HuH-7.5 (cell line): Measurements from ENCODE around the gene SUSD5.

Experiments used
- DNase-seq: peaks from one replicate; pipeline ENCODE4 v3.0.0; 2011; ENCODE audit warnings: low spot score

SUSD5 gene

DNA sequence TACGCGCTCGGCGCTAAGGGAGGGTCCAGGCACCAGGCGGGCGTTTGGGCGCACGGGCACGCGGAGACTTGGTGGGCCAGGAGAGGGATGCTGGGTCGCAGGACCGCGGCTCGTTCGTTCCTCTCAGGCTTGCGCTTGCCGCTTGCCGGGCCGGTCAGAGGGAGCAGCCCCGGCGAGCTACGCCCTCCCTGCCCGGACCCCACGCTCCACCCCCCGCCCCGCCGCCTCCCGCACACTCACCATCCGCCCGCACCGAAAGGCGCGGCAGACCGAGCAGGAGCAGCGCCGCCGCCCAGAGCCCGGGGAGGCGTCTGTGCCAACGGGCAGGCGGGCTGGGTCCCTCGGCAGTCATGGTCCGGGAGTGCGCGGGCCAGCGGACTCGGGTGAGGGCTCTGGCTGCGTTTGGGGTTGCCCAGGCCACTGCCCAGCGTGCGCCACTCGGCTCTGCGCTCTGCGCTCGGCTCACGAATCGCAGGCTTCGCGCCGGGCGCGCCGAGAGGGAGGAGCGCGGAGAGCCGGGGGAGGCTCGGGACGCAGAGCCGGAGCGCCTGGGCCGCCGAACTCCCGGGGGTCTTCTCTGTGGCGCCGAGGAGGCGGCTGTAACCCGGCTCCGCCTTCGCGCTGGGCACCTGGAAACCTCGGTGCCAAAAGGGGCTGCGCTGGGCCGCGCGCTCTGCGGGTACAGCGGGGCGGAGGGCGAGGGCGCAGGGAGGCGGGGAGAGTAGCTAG, at the start of gene SUSD5:
Gene SUSD5, minus strand, starts transcription at position 365 of the 729 bp plus-strand sequence. Its CDS starts 13 bp downstream, at position 352.
- no peak for DNase-seq

DNA sequence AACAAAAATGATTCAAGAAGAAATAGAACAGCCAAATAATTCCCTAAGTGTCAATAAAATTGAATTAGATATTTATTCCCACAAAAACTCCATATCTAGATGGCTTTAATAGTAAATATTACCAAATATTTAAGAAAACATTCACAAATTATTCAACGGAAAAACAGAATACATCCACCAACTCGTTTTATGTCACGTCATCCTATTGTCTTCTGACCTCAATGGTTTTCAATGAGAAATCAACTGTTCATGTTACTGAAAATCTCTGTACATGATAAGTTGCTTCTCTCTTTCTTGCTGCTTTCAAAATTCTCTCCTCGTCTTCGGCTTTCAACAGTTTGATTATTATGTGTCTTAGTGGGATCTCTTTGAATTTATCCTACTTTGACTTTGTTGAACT, 41.5 kb upstream of the SUSD5 start:
- DNase-seq, result no peak

GRCh38 chr3:33256249-33256648, 37.6 kb upstream of the SUSD5 start:
- no peak for DNase-seq

GRCh38 chr3:33250712-33251111, 32.1 kb upstream of the SUSD5 start:
- DNase-seq, result no peak

GRCh38 chr3:33246786-33247185, 28.2 kb upstream of the SUSD5 start:
- no peak for DNase-seq

GRCh38 chr3:33240261-33240660, 21.7 kb upstream of the SUSD5 start:
- DNase-seq, result no peak

DNA sequence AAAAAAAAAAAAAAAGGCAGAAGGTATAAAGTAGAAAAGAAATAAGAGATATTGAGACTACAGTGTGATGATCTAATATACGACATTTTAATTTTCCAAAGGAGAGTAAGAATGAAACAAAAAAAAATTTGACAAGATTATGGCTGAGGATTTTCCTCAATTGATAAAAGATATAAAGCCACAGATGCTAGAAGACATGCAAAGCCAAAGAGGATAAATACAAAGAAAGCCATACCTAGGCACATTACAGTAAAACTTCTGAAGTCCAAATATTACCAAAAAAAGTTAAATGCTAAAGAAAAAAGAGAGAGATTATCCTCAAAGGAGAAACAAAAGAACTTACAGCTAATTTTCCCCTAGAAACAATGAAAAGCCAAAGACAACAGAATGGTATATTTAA, 20.3 kb upstream of the SUSD5 start:
- no peak for DNase-seq

GRCh38 chr3:33237439-33237838, 18.8 kb upstream of the SUSD5 start:
- no peak for DNase-seq

DNA sequence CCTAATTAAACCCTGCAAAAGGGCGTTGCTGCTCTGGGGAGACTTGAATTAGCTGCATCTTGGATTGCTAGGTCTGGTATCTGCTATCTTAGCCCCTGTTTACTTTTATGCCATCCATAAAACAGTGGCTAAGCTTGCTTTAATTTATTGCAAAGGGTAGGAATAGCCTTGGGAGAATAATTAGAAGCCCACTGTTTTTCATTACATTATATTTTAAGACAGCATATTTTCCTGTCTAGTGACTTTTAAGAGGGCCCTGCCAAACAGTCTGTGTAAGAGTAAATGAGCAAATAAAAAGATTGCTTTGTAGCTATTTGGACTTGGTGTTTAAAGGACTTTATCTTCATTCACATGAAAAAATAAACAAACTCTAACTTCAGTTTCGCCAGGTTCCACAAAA, 17.4 kb upstream of the SUSD5 start:
- no peak for DNase-seq

DNA sequence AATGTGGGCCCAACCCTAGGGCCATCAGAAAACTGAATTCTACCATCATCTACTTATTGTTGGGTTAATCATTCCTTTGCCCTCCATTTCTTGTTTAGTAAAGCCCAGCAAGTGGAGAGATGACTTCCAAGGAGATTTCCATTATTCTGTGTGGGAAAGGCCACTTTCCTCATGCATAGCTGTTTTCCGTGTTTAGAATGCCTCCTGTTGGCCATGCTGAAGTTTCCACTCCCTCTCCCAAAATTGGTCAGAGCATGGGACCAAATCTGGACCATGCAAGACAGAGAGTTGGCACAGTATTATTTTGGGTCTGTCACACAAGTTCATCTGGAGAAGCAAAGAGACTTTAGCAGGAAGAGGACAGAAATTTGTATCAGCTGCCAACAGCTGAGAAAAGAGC, 15.3 kb upstream of the SUSD5 start:
- no peak for DNase-seq

DNA sequence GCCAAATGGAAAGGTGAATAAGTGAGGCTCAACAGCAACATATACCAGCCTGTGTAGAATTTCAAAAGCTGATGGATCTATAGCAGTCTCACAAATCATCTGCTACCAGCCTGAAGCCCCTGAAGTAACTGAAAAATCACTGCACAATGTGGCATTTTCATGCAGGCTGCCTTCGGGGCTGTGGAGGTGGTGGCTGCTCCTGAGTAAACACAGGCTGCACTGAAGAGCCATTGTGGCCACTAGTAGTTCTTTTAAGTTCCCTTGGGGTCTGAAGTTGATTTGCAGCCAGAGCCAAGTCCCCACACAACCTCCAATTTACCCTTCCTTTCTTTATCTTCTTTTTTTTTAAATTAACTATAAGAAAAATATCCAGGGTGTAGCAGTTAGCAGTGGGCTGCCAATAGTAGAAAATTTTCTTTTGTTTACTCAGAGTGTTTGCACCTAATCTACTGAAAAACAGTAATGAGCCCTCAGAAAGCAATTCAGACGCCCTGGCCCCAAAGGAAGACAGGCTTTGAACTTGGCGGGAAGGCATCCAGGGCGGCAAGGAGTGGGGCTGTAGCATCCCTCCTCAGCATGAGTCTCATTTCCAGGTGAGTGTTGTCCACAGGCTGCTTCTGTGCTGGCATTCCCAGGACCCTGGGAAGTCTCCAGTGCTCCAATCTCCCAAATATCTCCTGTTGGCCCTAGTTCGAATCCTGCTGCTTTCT, 13.3 kb upstream of the SUSD5 start:
- no peak for DNase-seq

DNA sequence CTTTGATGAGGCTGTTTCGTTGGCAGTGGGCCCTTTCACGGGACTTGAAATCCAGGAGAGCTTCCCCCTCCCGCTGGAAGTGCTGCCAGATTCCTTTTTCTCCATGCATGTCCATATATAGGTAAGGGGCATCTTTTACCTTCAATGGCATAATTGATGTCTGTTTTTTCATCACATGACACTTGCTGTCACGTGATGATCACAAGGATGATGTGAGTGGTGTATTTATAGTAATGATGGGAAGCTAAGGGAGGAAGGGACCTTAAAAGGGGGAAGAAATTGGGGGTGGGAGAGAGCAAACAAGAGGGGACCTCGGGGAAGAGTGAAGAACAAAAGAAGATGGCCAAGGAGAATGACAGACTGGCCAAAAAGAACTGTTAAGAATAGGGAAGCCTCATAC, 11.3 kb upstream of the SUSD5 start:
- no peak for DNase-seq

DNA sequence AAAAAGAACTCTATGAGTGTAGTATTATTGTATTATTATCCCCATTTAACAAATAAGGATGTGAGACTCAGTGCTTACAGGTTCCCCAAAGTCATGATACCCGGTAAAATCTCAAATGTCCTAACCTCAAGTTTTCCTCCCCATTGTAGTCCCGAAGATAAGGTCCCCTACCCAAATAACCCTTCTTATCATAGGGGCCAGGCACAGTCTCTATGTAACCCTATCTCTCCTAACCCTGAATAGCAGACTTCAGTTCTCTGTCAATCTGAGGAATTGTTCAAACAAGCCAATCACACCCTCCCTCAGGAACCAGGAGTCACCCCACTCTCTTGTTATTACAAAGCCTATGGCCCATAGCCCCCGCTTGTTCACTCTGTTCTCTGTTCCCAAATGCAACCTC, 10.5 kb upstream of the SUSD5 start:
- no peak for DNase-seq

- DNase-seq, result no peak
Measured at GRCh38 chr3:33221241-33221640, 2.6 kb upstream of the SUSD5 start.

- no peak for DNase-seq
Measured at GRCh38 chr3:33219175-33219487, 521 bp upstream of the SUSD5 start.

DNA sequence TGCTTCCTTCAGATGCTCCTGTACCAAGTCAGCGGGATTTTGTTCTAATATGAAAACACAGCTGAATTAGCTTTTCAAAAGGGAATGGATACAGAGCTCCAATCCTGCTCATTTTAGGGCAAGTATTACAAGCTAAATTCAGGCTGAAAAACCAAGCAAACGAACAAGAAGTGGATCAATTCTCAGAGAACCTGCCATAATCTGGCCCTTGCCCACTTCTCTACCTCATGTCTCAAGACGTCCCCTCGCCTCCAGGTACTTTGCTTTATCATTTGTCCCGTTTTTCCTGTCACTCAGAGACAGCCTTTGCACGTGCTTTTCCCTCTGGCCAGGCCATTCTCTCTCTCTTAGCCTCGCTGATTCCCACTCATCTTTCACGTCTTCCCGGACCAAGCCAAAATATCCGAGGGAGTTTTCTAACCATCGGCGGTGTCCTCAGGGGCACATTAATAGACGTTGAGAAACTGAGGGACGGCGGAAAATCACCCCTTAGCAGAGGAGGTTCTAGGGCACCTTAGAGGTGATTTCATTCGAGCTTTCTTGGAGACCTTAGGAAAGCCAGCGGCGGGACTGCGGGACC, 654 bp downstream of the SUSD5 start:
- DNase-seq, result no peak

DNA sequence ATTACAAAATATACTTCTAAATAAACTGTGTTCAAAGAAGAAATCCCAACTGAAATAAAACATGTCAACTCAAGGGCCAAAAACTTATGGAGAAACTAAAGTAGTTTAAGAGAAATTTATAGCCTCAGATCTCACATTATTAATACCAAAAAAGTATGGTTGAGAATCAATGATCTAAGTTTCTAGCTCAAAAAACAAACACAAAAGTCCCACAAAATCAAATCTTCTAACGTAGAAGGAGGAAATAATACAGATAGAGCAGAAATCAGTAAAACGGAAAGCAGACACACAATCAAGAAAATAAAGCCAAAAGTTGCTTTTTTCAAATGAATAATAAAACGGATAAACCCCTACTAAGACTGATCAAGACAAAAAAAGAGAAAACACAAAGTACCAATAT, 2.9 kb downstream of the SUSD5 start:
- DNase-seq, result no peak

DNA sequence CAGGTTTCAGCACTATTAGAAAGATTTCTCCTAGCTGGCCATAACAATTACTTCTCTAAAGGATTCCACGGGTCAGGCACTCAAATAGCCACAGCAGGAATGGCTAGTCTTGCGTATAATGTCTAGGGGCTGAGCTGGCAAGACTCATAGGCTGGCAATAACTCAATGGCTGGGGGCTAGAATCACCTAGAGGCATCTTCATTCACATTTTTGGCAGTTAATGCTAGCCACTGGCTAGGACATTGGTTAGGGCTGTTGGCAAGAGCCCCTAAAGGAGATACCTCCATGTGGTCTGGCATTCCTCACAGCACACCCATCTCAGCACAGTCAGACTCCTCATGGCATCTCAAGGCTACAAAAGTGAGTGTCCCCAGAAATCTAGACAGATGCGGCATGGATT, 6.2 kb downstream of the SUSD5 start:
- DNase-seq, result no peak

DNA sequence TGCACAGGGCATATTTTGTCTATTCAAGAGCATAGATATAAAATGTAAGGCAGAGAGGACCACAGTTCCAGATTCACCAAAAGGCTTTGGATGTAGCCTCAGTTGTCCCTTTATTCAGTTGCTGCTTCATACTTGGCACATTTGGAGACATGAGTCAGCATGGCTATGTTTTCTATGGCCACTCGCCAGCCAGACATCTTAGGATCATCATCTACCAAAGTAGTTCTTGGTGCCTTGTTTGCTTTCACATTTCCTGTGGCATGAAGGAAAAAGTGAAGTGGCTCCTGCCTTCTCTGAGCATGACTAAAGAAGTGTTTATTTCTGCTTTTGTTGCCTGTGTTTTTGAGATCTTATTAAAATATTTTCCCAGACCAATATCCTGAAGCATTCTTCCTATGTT, 7.2 kb downstream of the SUSD5 start:
- DNase-seq, result no peak

- no peak for DNase-seq
Measured at GRCh38 chr3:33209357-33209756, 9.3 kb downstream of the SUSD5 start.

GRCh38 chr3:33202711-33203457, 15.7 kb downstream of the SUSD5 start:
- no peak for DNase-seq

DNA sequence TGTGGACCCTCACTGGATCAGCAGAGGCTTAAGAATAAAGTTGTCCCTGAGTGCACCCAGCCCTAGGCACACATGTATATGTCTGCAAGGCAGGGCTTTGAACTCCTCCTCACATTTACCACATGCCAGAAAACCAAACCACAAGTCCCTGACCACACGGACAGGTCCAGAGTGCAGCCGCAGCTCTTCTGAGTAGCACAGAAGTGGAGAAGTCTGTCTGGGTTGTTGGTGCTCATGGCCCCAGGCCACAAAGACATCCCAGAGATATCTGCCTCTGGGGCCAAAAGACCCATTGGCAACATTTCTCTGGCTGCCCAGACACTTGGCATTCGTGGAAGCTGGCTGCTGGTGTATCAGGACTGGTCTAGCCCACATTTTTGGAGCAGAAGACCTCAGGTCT, 17.4 kb downstream of the SUSD5 start:
- DNase-seq, result no peak

GRCh38 chr3:33196538-33196937, 22.1 kb downstream of the SUSD5 start:
- DNase-seq, result no peak
